ENCODE data around the gene SPX.

The SPX gene

GRCh38 chr12:21546716-21547115, 20.6 kb downstream of the SPX start:
- no peaks in the 10 kb centered on the region for H3K9me3 ChIP-seq
- no peak for DNase-seq (ENCODE audit: low spot score in 2 of 2)
- in situ Hi-C loops (cut with MboI; ENCODE audit: low sequenced_read_pairs), result no loop called here

GRCh38 chr12:21547437-21547836, 21.3 kb downstream of the SPX start:
- peaks cover 6% of the 10 kb centered on the region for H3K27me3 ChIP-seq (ENCODE audit: low read depth)
- in situ Hi-C loops (cut with MboI; ENCODE audit: low sequenced_read_pairs), result no loop called here
- H3K9me3 ChIP-seq, result no peaks in the 10 kb centered on the region
- no peaks in the 10 kb centered on the region for H3K36me3 ChIP-seq (replicated peaks)
- H3K4me1 ChIP-seq, result no peaks in the 10 kb centered on the region
- H3K4me3 ChIP-seq, result no peak overlapping the region
- no peak for DNase-seq (ENCODE audit: low spot score in 2 of 2)

More at GRCh38 chr12:21546716-21547115, 20.6 kb downstream of the SPX start:
- Histone ChIP-seq H3K27me3 (ENCODE audit: low read depth) (peaks cover 6% of the 10 kb centered on the region), H3K36me3 (replicated peaks) (no peaks in the 10 kb centered on the region), H3K4me3 (no peak overlapping the region), H3K4me1 (no peaks in the 10 kb centered on the region)

GRCh38 chr12:21551841-21552465, 25.9 kb downstream of the SPX start:
- Histone ChIP-seq H3K9me3 (no peaks in the 10 kb centered on the region), H3K4me3 (no peak overlapping the region), H3K36me3 (replicated peaks) (no peaks in the 10 kb centered on the region), H3K27me3 (ENCODE audit: low read depth) (peaks cover 2% of the 10 kb centered on the region; the same call in 1 of the 2 replicates), H3K4me1 (no peaks in the 10 kb centered on the region)
- DNase-seq (ENCODE audit: low spot score in 2 of 2), result no peak
- in situ Hi-C loops (cut with MboI; ENCODE audit: low sequenced_read_pairs), result no loop called here

GRCh38 chr12:21552635-21553328, 26.7 kb downstream of the SPX start:
- H3K4me3 ChIP-seq, result no peak overlapping the region
- peak in 1 of 2 experiments; percentile 5 for DNase-seq (ENCODE audit: low spot score in 2 of 2)
- no peaks in the 10 kb centered on the region for H3K4me1 ChIP-seq
- peaks cover 2% of the 10 kb centered on the region; the same call in 1 of the 2 replicates for H3K27me3 ChIP-seq (ENCODE audit: low read depth)
- no peaks in the 10 kb centered on the region for H3K9me3 ChIP-seq
- H3K36me3 ChIP-seq (replicated peaks), result no peaks in the 10 kb centered on the region
- in situ Hi-C loops (cut with MboI; ENCODE audit: low sequenced_read_pairs), result no loop called here

- peaks cover under 1% of the 10 kb centered on the region; the same call in 1 of the 2 replicates for H3K27me3 ChIP-seq (ENCODE audit: low read depth)
- in situ Hi-C loops (cut with MboI; ENCODE audit: low sequenced_read_pairs), result no loop called here
These were observed 27.2 kb downstream of the SPX start for GRCh38 chr12:21553329-21553675.

GRCh38 chr12:21558100-21558679, 32.1 kb downstream of the SPX start:
- no peaks in the 10 kb centered on the region for H3K4me1 ChIP-seq
- in situ Hi-C loops (cut with MboI; ENCODE audit: low sequenced_read_pairs), result no loop called here
- peaks cover 2% of the 10 kb centered on the region; the same call in 1 of the 2 replicates for H3K27me3 ChIP-seq (ENCODE audit: low read depth)
- no peak for DNase-seq (ENCODE audit: low spot score in 2 of 2)
- H3K9me3 ChIP-seq, result no peaks in the 10 kb centered on the region
- no peaks in the 10 kb centered on the region for H3K36me3 ChIP-seq (replicated peaks)
- no peak overlapping the region for H3K4me3 ChIP-seq

More at GRCh38 chr12:21553329-21553675, 27.2 kb downstream of the SPX start:
- no peaks in the 10 kb centered on the region for H3K9me3 ChIP-seq
- no peaks in the 10 kb centered on the region for H3K36me3 ChIP-seq (replicated peaks)
- no peak for DNase-seq (ENCODE audit: low spot score in 2 of 2)
- H3K4me1 ChIP-seq, result no peaks in the 10 kb centered on the region
- H3K4me3 ChIP-seq, result no peak overlapping the region

- no peaks in the 10 kb centered on the region for H3K36me3 ChIP-seq (replicated peaks)
- in situ Hi-C loops (cut with MboI; ENCODE audit: low sequenced_read_pairs), result no loop called here
- DNase-seq (ENCODE audit: low spot score in 2 of 2), result no peak
These were observed 33.9 kb downstream of the SPX start for GRCh38 chr12:21559855-21560569.

GRCh38 chr12:21561158-21561557, 35.1 kb downstream of the SPX start:
- in situ Hi-C loops (cut with MboI; ENCODE audit: low sequenced_read_pairs), result no loop called here
- H3K4me3 ChIP-seq, result no peak overlapping the region
- DNase-seq (ENCODE audit: low spot score in 2 of 2), result no peak
- H3K4me1 ChIP-seq, result no peaks in the 10 kb centered on the region
- no peaks in the 10 kb centered on the region for H3K36me3 ChIP-seq (replicated peaks)
- no peaks in the 10 kb centered on the region for H3K9me3 ChIP-seq
- H3K27me3 ChIP-seq (ENCODE audit: low read depth), result peaks cover 2% of the 10 kb centered on the region; the same call in 1 of the 2 replicates

More at GRCh38 chr12:21559855-21560569, 33.9 kb downstream of the SPX start:
- Histone ChIP-seq H3K9me3 (no peaks in the 10 kb centered on the region), H3K4me1 (no peaks in the 10 kb centered on the region), H3K4me3 (no peak overlapping the region), H3K27me3 (ENCODE audit: low read depth) (peaks cover 2% of the 10 kb centered on the region; the same call in 1 of the 2 replicates)

- Histone ChIP-seq H3K36me3 (replicated peaks) (no peaks in the 10 kb centered on the region), H3K4me1 (no peaks in the 10 kb centered on the region), H3K27me3 (ENCODE audit: low read depth) (peaks cover 2% of the 10 kb centered on the region; the same call in 1 of the 2 replicates), H3K9me3 (no peaks in the 10 kb centered on the region), H3K4me3 (no peak overlapping the region)
- DNase-seq (ENCODE audit: low spot score in 2 of 2), result no peak
- in situ Hi-C loops (cut with MboI; ENCODE audit: low sequenced_read_pairs), result no loop called here
These were observed 36.8 kb downstream of the SPX start for GRCh38 chr12:21562859-21563258.

GRCh38 chr12:21566223-21566906, 40.3 kb downstream of the SPX start:
- no peak for DNase-seq (ENCODE audit: low spot score in 2 of 2)
- H3K4me3 ChIP-seq, result no peak overlapping the region
- in situ Hi-C loops (cut with MboI; ENCODE audit: low sequenced_read_pairs), result no loop called here

GRCh38 chr12:21566907-21567394, 40.9 kb downstream of the SPX start:
- H3K4me1 ChIP-seq, result no peaks in the 10 kb centered on the region
- in situ Hi-C loops (cut with MboI; ENCODE audit: low sequenced_read_pairs), result no loop called here
- no peak overlapping the region for H3K4me3 ChIP-seq
- H3K27me3 ChIP-seq (ENCODE audit: low read depth), result no peaks in the 10 kb centered on the region
- no peaks in the 10 kb centered on the region for H3K36me3 ChIP-seq (replicated peaks)
- no peaks in the 10 kb centered on the region for H3K9me3 ChIP-seq
- no peak for DNase-seq (ENCODE audit: low spot score in 2 of 2)

More at GRCh38 chr12:21566223-21566906, 40.3 kb downstream of the SPX start:
- H3K36me3 ChIP-seq (replicated peaks), result no peaks in the 10 kb centered on the region
- no peaks in the 10 kb centered on the region for H3K9me3 ChIP-seq
- no peaks in the 10 kb centered on the region for H3K27me3 ChIP-seq (ENCODE audit: low read depth)
- no peaks in the 10 kb centered on the region for H3K4me1 ChIP-seq

GRCh38 chr12:21568115-21568514, 42.0 kb downstream of the SPX start:
- Histone ChIP-seq H3K9me3 (no peaks in the 10 kb centered on the region), H3K36me3 (replicated peaks) (no peaks in the 10 kb centered on the region), H3K27me3 (ENCODE audit: low read depth) (peaks cover 3% of the 10 kb centered on the region; the same call in 1 of the 2 replicates), H3K4me3 (no peak overlapping the region), H3K4me1 (no peaks in the 10 kb centered on the region)
- in situ Hi-C loops (cut with MboI; ENCODE audit: low sequenced_read_pairs), result no loop called here
- DNase-seq (ENCODE audit: low spot score in 2 of 2), result no peak

GRCh38 chr12:21571046-21571445, 45.0 kb downstream of the SPX start:
- Histone ChIP-seq H3K9me3 (no peaks in the 10 kb centered on the region), H3K4me1 (no peaks in the 10 kb centered on the region), H3K4me3 (no peak overlapping the region), H3K36me3 (replicated peaks) (no peaks in the 10 kb centered on the region), H3K27me3 (ENCODE audit: low read depth) (peaks cover 3% of the 10 kb centered on the region; the same call in 1 of the 2 replicates)
- in situ Hi-C loops (cut with MboI; ENCODE audit: low sequenced_read_pairs), result no loop called here
- DNase-seq (ENCODE audit: low spot score in 2 of 2), result no peak
